Heart right ventricle (tissue), 16 donors: ENCODE data around the gene NPTX2. TPM values are rescaled to one million over a fixed set of nuclear protein-coding genes. Genes with fewer than 3 reads are reported as not detected.

Experiments
- ATAC-seq, 8 donors: fragments of 200-7000 bp; cut with Tn5 transposase; one replicate each; pipeline ENCODE4 v1.9.1; 2020; ENCODE audit warnings: mild to moderate bottlenecking in 8 of 8, moderate library complexity in 8 of 8, moderate number of reproducible peaks in 1 of 8
- DNase-seq, 2 donors: peaks; one replicate each; pipeline ENCODE4 v3.0.0-alpha.2; 2020
- H3K27ac ChIP-seq, 10 donors: fragments of 200-600 bp; sonication (generic) in 2 of 10; one replicate each; pipeline versions ENCODE4 v1.5.0 to v1.8.0; 2020 to 2022; ENCODE audit warnings: mild to moderate bottlenecking in 3 of 10
- H3K27me3 ChIP-seq, 7 donors: fragments of 200-600 bp; one replicate each; pipeline ENCODE4 v1.8.0; 2021 to 2022; ENCODE audit warnings: mild to moderate bottlenecking in 2 of 7
- H3K36me3 ChIP-seq, 9 donors: fragments of 200-600 bp; sonication (generic) in 1 of 9; one replicate each; pipeline versions ENCODE4 v1.5.0 to v1.8.0; 2020 to 2022; ENCODE audit warnings: mild to moderate bottlenecking in 2 of 9
- H3K4me1 ChIP-seq, 9 donors: fragments of 200-600 bp; sonication (generic) in 1 of 9; one replicate each; pipeline versions ENCODE4 v1.5.0 to v1.8.0; 2020 to 2022; ENCODE audit warnings: mild to moderate bottlenecking in 4 of 9
- H3K4me3 ChIP-seq, 10 donors: fragments of 200-600 bp; sonication (generic) in 2 of 10; one replicate each; pipeline versions ENCODE4 v1.5.0 to v1.8.0; 2020 to 2022; ENCODE audit warnings: mild to moderate bottlenecking in 7 of 10, moderate library complexity in 2 of 10
- H3K9me3 ChIP-seq, 11 donors: fragments of 200-600 bp in 10 of 11; sonication (generic) in 2 of 11; one replicate each; pipeline versions ENCODE4 v1.5.0 to v1.8.0; 2013 to 2022; ENCODE audit warnings: mild to moderate bottlenecking in 2 of 11, control low read depth in 1 of 11, moderate library complexity in 1 of 11
- WGBS, 2 donors: extraction: QIAGEN DNeasy Blood & Tissue Kit; methylation state at CpG; one replicate each; pipeline ENCODE4 v1.1.7; 2013; ENCODE audit warnings: inconsistent platforms in 1 of 2; 5-methylcytosine and 5-hydroxymethylcytosine counted together
- intact Hi-C, 10 donors: fragments of 100-400 bp; cut with DNase I; formaldehyde crosslinking; loops; one replicate each; pipeline versions ENCODE4 v1.11.1 to v1.14.2; 2022
- polyA plus RNA-seq, 2 donors: library from polyadenylated mRNA; stranded (reverse); fragments of 200-250 nt; gene quantifications; one replicate each; pipeline ENCODE4 v1.2.3, GENCODE V29; 2013
- total RNA-seq, 10 donors: library from RNA; stranded (reverse); fragmentation: NEBNext Ultra II Directional in 3 of 10; extraction: Animal tissue kit (Norgen Biotek cat#: 25700) in 3 of 10; gene quantifications; one replicate each; pipeline versions ENCODE4 v1.2.1 to v1.2.4, GENCODE V29; 2021 to 2023
- TF ChIP-seq, protein P1 (sequence below), 9 donors: fragments of 200-600 bp; sonication (generic) in 2 of 9; IDR thresholded peaks; one replicate each; pipeline versions ENCODE4 v1.5.0 to v1.8.0; 2021 to 2022; ENCODE audit warnings: antibody characterized with exemption in 9 of 9, mild to moderate bottlenecking in 5 of 9, moderate library complexity in 1 of 9
- donor health status: Arrhythmogenic right ventricular cardiomyopathy.
- donor health status: ischemic (EF 13 %, LVEDD 7.1; RV severe dilation, severe dysfunction).
- donor health status: healthy with polysubstance abuse.
- donor health status: DM: no; HTN: yes; CAD: no.
- donor health status: DM: no; HTN: no; CAD: no.
- donor health status: ischemic (EF 25% LVEDD 6.9; RV normal size, moderate dysfunction).
- donor health status: ischemic (EF 25% LVEDD 5.7; RV mildly dilated, moderate dysfunction).
- donor health status: healthy.
- donor health status: DM: yes; HTN: yes; CAD: no.
- donor health status: Ischemic cardiomyopathy.
- donor health status: ischemic (EF 35%, LVEDD 5.7; RV mildly dilated, moderate dysfunction).
- donor health status: nonischemic (EF 11% LVEDD 7.7; RV severe dilation, severe dysfunction).
- donor health status: DM: yes; HTN: yes; CAD: no.
- donor health status: PGD.
- donor health status: ischemic (EF 29% LVEDD 5.4; RV normal size, mild dysfunction).
- donor health status: nonischemic (EF 23%, LVEDD 6.1; RV moderate dilation, normal function).

The NPTX2 gene
- total and polyA plus RNA-seq, 12 donors = 0.44 to 11.1 (median 1.7) TPM

DNA sequence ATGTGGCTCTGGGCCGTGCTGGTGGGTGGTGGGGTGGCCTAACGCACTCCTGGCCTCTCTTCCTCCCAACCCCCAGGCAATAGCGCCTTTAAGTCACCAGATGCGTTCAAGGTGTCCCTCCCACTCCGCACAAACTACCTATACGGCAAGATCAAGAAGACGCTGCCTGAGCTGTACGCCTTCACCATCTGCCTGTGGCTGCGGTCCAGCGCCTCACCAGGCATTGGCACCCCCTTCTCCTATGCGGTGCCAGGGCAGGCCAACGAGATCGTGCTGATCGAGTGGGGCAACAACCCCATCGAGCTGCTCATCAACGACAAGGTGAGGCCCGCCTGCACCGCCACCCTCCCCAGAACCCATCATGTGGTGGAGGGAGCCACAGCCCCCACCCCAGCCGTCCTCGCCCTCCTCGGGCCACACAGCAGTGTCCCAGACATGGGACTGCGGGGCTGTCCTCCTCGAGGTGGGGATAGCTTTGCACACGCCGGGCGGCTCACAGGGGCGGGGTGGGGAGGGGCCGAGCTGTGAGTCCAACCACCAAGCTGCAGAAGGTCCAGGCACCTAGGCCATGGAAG is 7.8 kb downstream of the NPTX2 start:
- Histone ChIP-seq H3K4me1 (no peaks in the 10 kb centered on the region), H3K27me3 (peaks cover 0 to 79% (median 33%) of the 10 kb centered on the region in 7 donors), H3K36me3 (no peaks in the 10 kb centered on the region), H3K9me3 (no peaks in the 10 kb centered on the region), H3K27ac (no peak overlapping the region), H3K4me3 (no peak overlapping the region)
- DNase-seq (no peak), ATAC-seq (no peak)
- WGBS, 2 donors = 90 to 92% methylated on average over 28 of the region's 28 CpGs
- TF ChIP-seq, protein P1, sequence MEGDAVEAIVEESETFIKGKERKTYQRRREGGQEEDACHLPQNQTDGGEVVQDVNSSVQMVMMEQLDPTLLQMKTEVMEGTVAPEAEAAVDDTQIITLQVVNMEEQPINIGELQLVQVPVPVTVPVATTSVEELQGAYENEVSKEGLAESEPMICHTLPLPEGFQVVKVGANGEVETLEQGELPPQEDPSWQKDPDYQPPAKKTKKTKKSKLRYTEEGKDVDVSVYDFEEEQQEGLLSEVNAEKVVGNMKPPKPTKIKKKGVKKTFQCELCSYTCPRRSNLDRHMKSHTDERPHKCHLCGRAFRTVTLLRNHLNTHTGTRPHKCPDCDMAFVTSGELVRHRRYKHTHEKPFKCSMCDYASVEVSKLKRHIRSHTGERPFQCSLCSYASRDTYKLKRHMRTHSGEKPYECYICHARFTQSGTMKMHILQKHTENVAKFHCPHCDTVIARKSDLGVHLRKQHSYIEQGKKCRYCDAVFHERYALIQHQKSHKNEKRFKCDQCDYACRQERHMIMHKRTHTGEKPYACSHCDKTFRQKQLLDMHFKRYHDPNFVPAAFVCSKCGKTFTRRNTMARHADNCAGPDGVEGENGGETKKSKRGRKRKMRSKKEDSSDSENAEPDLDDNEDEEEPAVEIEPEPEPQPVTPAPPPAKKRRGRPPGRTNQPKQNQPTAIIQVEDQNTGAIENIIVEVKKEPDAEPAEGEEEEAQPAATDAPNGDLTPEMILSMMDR (IDR thresholded peaks at IDR 0.05) = no peak
- intact Hi-C loops = loop anchor here in 1 of 10 donors (10.0 kb wide), 1 partner anchor 60 kb away; no protein-coding TSS in a partner anchor

DNA sequence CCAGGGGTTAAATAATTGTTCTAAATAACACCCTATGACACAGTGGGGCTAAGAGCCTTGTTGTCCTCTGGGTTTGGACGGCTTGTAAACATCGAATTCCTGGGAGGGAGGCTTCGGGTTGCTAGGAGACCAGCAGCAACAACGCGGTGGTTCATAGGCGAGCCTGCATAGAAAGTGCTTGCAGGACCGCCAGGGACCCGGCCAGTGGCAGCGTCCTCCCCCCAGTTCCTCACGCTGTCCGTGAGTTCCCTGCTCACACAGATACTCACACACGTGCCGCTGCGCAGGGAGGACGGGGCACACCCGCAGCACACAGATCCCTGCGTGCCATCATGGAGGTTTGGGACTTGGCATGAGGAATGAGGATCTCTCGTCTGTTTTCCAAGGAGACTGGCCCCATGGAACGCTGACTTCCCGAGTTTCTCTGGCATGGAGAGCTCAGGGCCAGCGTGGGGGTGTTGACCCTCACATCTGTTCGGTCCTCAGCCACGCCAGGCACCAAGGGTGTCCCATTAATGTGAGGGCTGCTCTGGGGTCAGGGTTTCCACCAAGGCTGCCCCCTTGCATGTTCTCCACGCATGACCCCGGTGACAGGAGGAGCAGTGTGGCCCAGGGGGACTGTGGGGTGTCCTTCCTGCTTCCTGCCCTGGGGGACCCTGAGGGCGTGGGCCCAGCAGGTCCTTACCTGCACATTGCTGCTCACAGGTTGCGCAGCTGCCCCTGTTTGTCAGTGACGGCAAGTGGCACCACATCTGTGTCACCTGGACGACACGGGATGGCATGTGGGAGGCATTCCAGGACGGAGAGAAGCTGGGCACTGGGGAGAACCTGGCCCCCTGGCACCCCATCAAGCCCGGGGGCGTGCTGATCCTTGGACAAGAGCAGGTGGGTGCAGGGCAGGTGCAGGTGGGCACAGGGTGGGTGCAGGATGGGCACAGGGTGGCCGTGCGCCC is 9.7 kb downstream of the NPTX2 start:
- Histone ChIP-seq H3K36me3 (no peaks in the 10 kb centered on the region), H3K4me1 (no peaks in the 10 kb centered on the region), H3K9me3 (peaks cover 0 to 2% (median 0%) of the 10 kb centered on the region in 11 donors), H3K4me3 (no peak overlapping the region), H3K27me3 (peaks cover 0 to 65% (median 24%) of the 10 kb centered on the region in 7 donors), H3K27ac (no peak overlapping the region)
- TF ChIP-seq, protein P1 (IDR thresholded peaks at IDR 0.05) = no peak
- WGBS, 2 donors = 57 to 58% methylated on average over 35 of the region's 35 CpGs
- DNase-seq (no peak), ATAC-seq (no peak)
- intact Hi-C loops = loop anchor here in 1 of 10 donors (10.0 kb wide), 1 partner anchor 62 kb away; no protein-coding TSS in a partner anchor

DNA sequence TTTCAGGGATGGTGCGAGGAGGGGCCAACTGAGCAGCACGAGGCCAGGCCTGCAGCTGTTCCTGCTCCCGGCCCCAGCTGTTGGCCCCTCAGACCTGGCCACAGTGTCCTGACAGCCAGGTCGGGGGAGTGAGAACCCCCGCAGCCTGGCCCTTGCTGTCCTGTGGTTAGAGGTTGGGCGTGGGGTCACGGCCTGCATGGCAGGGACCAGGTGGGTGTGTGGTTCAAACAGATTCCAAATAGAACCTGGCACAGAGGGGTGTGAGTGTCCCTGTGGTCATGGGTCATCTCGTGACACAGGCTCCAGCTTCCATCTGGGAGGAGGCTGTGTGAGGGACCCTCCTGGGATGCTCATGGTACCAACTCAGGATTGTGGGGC is 10.3 kb downstream of the NPTX2 start:
- H3K4me3 ChIP-seq = no peak overlapping the region
- DNase-seq (no peak), ATAC-seq (no peak)
- H3K36me3 ChIP-seq = no peaks in the 10 kb centered on the region
- 82 to 83% methylated on average over 8 of the region's 8 CpGs for WGBS, 2 donors
- H3K27ac ChIP-seq = no peak overlapping the region
- peaks cover 0 to 60% (median 24%) of the 10 kb centered on the region in 7 donors for H3K27me3 ChIP-seq
- TF ChIP-seq, protein P1 (IDR thresholded peaks at IDR 0.05) = no peak
- intact Hi-C loops = loop anchor here in 1 of 10 donors (10.0 kb wide), 1 partner anchor 63 kb away; no protein-coding TSS in a partner anchor
- H3K4me1 ChIP-seq = no peaks in the 10 kb centered on the region
- H3K9me3 ChIP-seq = peaks cover 0 to 8% (median 0%) of the 10 kb centered on the region in 11 donors

DNA sequence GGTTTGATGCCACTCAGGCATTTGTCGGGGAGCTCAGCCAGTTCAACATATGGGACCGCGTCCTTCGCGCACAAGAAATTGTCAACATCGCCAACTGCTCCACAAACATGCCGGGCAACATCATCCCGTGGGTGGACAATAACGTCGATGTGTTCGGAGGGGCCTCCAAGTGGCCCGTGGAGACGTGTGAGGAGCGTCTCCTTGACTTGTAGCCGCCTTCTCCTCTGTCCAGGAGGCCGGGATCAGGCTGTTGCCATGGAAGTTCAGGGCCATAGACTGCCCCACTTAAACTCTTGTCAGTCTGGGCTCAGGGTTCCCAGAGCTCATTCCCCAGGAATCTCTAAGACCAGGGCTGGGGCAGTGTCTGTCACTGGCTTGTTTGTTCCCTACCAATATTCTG is 11.3 kb downstream of the NPTX2 start:
- intact Hi-C loops = loop anchor here in 1 of 10 donors (10.0 kb wide), 1 partner anchor 64 kb away; no protein-coding TSS in a partner anchor
- TF ChIP-seq, protein P1 (IDR thresholded peaks at IDR 0.05) = no peak
- ATAC-seq = no peak
- no peak for DNase-seq
- H3K27me3 ChIP-seq = peaks cover 0 to 58% (median 24%) of the 10 kb centered on the region in 7 donors
- H3K9me3 ChIP-seq = peaks cover 0 to 18% (median 5%) of the 10 kb centered on the region in 11 donors
- WGBS, 2 donors = 80 to 86% methylated on average over 16 of the region's 16 CpGs
- no peak overlapping the region for H3K27ac ChIP-seq
- H3K4me1 ChIP-seq = no peaks in the 10 kb centered on the region
- no peaks in the 10 kb centered on the region for H3K36me3 ChIP-seq
- no peak overlapping the region for H3K4me3 ChIP-seq
